HEK293 (cell line): ENCODE results near the gene AGPAT4.

Source experiments
- BCL11B ChIP-seq: fragments of 450-650 bp; formaldehyde crosslinking; IDR thresholded peaks from 2 replicates; pipeline ENCODE4 v1.5.1; 2016; ENCODE audit warnings: low read depth, missing biosample characterization, missing genetic modification characterization
- CTCF ChIP-seq: fragments of 450-650 bp; formaldehyde crosslinking; IDR thresholded peaks from 2 replicates; pipeline ENCODE4 v1.5.1; 2016; ENCODE audit warnings: missing biosample characterization, missing genetic modification characterization
- GLIS2 ChIP-seq: fragments of 450-650 bp; formaldehyde crosslinking; IDR thresholded peaks from 2 replicates; pipeline ENCODE4 v1.5.1; 2016; ENCODE audit warnings: missing biosample characterization, missing genetic modification characterization
- HOXD13 ChIP-seq: sonication (generic); formaldehyde crosslinking; IDR thresholded peaks from 2 replicates; pipeline ENCODE4 v1.8.0; 2022; ENCODE audit warnings: missing genetic modification reagents, borderline replicate concordance
- REPIN1 ChIP-seq: fragments of 450-650 bp; formaldehyde crosslinking; IDR thresholded peaks from 2 replicates; pipeline ENCODE4 v1.5.1; 2017; ENCODE audit warnings: missing biosample characterization, missing genetic modification characterization, low read depth
- SP2 ChIP-seq: fragments of 450-650 bp; formaldehyde crosslinking; IDR thresholded peaks from 2 replicates; pipeline ENCODE4 v1.5.1; 2016; ENCODE audit warnings: missing biosample characterization, missing genetic modification characterization
- YY2 ChIP-seq: fragments of 450-650 bp; formaldehyde crosslinking; IDR thresholded peaks from 2 replicates; pipeline ENCODE4 v1.5.1; 2016; ENCODE audit warnings: missing biosample characterization, missing genetic modification characterization
- ZNF10 ChIP-seq: fragments of 450-650 bp; formaldehyde crosslinking; IDR thresholded peaks from 2 replicates; pipeline ENCODE4 v1.5.1; 2017; ENCODE audit warnings: missing biosample characterization, missing genetic modification characterization
- ZNF324 ChIP-seq: fragments of 450-650 bp; formaldehyde crosslinking; IDR thresholded peaks from 2 replicates; pipeline ENCODE4 v1.5.1; 2016; ENCODE audit warnings: missing biosample characterization, missing genetic modification characterization
- ZNF350 ChIP-seq: fragments of 450-650 bp; formaldehyde crosslinking; IDR thresholded peaks from 2 replicates; pipeline ENCODE4 v1.5.0; 2017; ENCODE audit warnings: missing biosample characterization, mild to moderate bottlenecking, missing genetic modification characterization
- ZNF501 ChIP-seq: fragments of 450-650 bp; formaldehyde crosslinking; IDR thresholded peaks from 2 replicates; pipeline ENCODE4 v1.5.1; 2016; ENCODE audit warnings: missing biosample characterization, missing genetic modification characterization
- ZNF514 ChIP-seq: fragments of 450-650 bp; formaldehyde crosslinking; IDR thresholded peaks from 2 replicates; pipeline ENCODE4 v1.5.1; 2016; ENCODE audit warnings: missing biosample characterization, missing genetic modification characterization
- ZNF549 ChIP-seq: fragments of 450-650 bp; IDR thresholded peaks from 2 replicates; pipeline ENCODE4 v1.5.1; 2018; ENCODE audit warnings: missing biosample characterization, missing genetic modification characterization, mild to moderate bottlenecking, inconsistent platforms, moderate library complexity
- ZSCAN18 ChIP-seq: fragments of 450-650 bp; formaldehyde crosslinking; IDR thresholded peaks from 2 replicates; pipeline ENCODE4 v1.5.1; 2016; ENCODE audit warnings: missing biosample characterization, missing genetic modification characterization
- TF ChIP-seq, protein P1 (sequence below): fragments of 450-650 bp; formaldehyde crosslinking; IDR thresholded peaks from 2 replicates; pipeline ENCODE4 v1.5.1; 2016; ENCODE audit warnings: missing biosample characterization, missing genetic modification characterization, borderline replicate concordance
- TF ChIP-seq, protein P2 (sequence below): fragments of 450-650 bp; formaldehyde crosslinking; IDR thresholded peaks from 2 replicates; pipeline ENCODE4 v1.5.1; 2017; ENCODE audit warnings: missing biosample characterization, missing genetic modification characterization
- TF ChIP-seq, protein P3 (sequence below): fragments of 450-650 bp; formaldehyde crosslinking; IDR thresholded peaks from 2 replicates; pipeline ENCODE4 v1.5.1; 2016; ENCODE audit warnings: missing biosample characterization, missing genetic modification characterization
- TF ChIP-seq, protein P4 (sequence below): fragments of 450-650 bp; formaldehyde crosslinking; IDR thresholded peaks from 2 replicates; pipeline ENCODE4 v1.5.1; 2017; ENCODE audit warnings: missing biosample characterization, missing genetic modification characterization
- TF ChIP-seq, protein P5 (sequence below): fragments of 450-650 bp; formaldehyde crosslinking; IDR thresholded peaks from 2 replicates; pipeline ENCODE4 v1.5.1; 2016; ENCODE audit warnings: missing biosample characterization, missing genetic modification characterization
- TF ChIP-seq, protein P6 (sequence below): fragments of 450-650 bp; formaldehyde crosslinking; IDR thresholded peaks from 2 replicates; pipeline ENCODE4 v1.5.0; 2017; ENCODE audit warnings: missing biosample characterization, missing genetic modification characterization, borderline replicate concordance

AGPAT4 gene

DNA sequence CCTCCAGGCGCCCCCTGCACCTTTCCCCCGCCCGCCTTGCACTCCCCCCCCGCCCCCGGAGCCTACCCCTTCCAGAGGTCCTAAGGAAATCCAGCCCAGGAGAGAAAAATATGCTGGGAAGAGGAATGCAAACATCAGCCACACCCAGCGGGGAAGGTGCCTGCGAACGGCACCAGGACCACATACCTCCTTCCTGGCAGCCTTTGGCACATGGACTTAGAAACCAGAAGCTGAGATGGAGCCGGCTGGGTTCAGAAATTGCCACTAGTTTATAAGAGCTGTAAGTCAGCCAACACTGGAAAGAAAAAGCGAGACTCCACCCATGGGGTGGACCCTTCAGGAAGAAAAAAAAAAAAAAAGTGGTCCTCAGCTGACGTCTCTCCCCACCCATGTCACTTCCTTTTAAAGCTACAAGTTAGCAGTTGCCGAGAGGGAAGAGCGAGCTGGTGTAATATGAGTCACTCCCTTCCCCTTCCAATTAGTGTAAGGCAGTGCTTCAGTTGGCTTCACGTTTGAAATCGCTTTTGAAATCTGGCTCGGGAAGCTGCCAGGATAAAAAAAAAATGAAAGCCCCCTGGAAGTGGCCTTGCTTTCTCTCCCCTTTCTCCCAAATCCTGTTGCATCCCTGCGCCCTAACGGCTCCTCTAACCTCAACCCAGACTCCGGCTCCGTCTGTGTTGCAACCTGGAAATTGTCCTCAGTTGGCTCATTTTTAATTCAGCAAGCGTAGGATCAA lies at the start of gene AGPAT4 (continued):
- TF ChIP-seq, protein P1, sequence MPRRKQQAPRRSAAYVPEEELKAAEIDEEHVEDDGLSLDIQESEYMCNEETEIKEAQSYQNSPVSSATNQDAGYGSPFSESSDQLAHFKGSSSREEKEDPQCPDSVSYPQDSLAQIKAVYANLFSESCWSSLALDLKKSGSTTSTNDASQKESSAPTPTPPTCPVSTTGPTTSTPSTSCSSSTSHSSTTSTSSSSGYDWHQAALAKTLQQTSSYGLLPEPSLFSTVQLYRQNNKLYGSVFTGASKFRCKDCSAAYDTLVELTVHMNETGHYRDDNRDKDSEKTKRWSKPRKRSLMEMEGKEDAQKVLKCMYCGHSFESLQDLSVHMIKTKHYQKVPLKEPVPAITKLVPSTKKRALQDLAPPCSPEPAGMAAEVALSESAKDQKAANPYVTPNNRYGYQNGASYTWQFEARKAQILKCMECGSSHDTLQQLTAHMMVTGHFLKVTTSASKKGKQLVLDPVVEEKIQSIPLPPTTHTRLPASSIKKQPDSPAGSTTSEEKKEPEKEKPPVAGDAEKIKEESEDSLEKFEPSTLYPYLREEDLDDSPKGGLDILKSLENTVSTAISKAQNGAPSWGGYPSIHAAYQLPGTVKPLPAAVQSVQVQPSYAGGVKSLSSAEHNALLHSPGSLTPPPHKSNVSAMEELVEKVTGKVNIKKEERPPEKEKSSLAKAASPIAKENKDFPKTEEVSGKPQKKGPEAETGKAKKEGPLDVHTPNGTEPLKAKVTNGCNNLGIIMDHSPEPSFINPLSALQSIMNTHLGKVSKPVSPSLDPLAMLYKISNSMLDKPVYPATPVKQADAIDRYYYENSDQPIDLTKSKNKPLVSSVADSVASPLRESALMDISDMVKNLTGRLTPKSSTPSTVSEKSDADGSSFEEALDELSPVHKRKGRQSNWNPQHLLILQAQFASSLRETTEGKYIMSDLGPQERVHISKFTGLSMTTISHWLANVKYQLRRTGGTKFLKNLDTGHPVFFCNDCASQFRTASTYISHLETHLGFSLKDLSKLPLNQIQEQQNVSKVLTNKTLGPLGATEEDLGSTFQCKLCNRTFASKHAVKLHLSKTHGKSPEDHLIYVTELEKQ (tag by site-specific recombination) = no peak
- TF ChIP-seq, protein P2, sequence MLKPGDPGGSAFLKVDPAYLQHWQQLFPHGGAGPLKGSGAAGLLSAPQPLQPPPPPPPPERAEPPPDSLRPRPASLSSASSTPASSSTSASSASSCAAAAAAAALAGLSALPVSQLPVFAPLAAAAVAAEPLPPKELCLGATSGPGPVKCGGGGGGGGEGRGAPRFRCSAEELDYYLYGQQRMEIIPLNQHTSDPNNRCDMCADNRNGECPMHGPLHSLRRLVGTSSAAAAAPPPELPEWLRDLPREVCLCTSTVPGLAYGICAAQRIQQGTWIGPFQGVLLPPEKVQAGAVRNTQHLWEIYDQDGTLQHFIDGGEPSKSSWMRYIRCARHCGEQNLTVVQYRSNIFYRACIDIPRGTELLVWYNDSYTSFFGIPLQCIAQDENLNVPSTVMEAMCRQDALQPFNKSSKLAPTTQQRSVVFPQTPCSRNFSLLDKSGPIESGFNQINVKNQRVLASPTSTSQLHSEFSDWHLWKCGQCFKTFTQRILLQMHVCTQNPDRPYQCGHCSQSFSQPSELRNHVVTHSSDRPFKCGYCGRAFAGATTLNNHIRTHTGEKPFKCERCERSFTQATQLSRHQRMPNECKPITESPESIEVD (tag by site-specific recombination) = no peak
- TF ChIP-seq BCL11B (tag by site-specific recombination) (no peak), HOXD13 (CRISPR knock-in tag) (no peak), ZNF324 (tag by site-specific recombination) (peak; percentile 57; the same call in 1 of the 2 replicates), GLIS2 (tag by site-specific recombination) (peak; percentile 76), ZNF501 (tag by site-specific recombination) (peak; percentile 78), SP2 (tag by site-specific recombination) (peak; percentile 67), CTCF (tag by site-specific recombination) (no peak), ZNF350 (tag by site-specific recombination) (no peak), YY2 (tag by site-specific recombination) (no peak), ZSCAN18 (no peak), REPIN1 (no peak), ZNF514 (tag by site-specific recombination) (no peak), ZNF549 (tag by site-specific recombination) (no peak), ZNF10 (tag by site-specific recombination) (peak; percentile 99)
- TF ChIP-seq, protein P3, sequence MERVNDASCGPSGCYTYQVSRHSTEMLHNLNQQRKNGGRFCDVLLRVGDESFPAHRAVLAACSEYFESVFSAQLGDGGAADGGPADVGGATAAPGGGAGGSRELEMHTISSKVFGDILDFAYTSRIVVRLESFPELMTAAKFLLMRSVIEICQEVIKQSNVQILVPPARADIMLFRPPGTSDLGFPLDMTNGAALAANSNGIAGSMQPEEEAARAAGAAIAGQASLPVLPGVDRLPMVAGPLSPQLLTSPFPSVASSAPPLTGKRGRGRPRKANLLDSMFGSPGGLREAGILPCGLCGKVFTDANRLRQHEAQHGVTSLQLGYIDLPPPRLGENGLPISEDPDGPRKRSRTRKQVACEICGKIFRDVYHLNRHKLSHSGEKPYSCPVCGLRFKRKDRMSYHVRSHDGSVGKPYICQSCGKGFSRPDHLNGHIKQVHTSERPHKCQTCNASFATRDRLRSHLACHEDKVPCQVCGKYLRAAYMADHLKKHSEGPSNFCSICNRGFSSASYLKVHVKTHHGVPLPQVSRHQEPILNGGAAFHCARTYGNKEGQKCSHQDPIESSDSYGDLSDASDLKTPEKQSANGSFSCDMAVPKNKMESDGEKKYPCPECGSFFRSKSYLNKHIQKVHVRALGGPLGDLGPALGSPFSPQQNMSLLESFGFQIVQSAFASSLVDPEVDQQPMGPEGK = peak; percentile 50
- TF ChIP-seq, protein P4, sequence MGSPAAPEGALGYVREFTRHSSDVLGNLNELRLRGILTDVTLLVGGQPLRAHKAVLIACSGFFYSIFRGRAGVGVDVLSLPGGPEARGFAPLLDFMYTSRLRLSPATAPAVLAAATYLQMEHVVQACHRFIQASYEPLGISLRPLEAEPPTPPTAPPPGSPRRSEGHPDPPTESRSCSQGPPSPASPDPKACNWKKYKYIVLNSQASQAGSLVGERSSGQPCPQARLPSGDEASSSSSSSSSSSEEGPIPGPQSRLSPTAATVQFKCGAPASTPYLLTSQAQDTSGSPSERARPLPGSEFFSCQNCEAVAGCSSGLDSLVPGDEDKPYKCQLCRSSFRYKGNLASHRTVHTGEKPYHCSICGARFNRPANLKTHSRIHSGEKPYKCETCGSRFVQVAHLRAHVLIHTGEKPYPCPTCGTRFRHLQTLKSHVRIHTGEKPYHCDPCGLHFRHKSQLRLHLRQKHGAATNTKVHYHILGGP = no peak
- TF ChIP-seq, protein P5, sequence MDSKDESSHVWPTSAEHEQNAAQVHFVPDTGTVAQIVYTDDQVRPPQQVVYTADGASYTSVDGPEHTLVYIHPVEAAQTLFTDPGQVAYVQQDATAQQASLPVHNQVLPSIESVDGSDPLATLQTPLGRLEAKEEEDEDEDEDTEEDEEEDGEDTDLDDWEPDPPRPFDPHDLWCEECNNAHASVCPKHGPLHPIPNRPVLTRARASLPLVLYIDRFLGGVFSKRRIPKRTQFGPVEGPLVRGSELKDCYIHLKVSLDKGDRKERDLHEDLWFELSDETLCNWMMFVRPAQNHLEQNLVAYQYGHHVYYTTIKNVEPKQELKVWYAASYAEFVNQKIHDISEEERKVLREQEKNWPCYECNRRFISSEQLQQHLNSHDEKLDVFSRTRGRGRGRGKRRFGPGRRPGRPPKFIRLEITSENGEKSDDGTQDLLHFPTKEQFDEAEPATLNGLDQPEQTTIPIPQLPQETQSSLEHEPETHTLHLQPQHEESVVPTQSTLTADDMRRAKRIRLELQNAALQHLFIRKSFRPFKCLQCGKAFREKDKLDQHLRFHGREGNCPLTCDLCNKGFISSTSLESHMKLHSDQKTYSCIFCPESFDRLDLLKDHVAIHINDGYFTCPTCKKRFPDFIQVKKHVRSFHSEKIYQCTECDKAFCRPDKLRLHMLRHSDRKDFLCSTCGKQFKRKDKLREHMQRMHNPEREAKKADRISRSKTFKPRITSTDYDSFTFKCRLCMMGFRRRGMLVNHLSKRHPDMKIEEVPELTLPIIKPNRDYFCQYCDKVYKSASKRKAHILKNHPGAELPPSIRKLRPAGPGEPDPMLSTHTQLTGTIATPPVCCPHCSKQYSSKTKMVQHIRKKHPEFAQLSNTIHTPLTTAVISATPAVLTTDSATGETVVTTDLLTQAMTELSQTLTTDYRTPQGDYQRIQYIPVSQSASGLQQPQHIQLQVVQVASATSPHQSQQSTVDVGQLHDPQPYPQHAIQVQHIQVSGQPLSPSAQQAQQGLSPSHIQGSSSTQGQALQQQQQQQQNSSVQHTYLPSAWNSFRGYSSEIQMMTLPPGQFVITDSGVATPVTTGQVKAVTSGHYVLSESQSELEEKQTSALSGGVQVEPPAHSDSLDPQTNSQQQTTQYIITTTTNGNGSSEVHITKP (tag by site-specific recombination) = peak; percentile 83
- TF ChIP-seq, protein P6, sequence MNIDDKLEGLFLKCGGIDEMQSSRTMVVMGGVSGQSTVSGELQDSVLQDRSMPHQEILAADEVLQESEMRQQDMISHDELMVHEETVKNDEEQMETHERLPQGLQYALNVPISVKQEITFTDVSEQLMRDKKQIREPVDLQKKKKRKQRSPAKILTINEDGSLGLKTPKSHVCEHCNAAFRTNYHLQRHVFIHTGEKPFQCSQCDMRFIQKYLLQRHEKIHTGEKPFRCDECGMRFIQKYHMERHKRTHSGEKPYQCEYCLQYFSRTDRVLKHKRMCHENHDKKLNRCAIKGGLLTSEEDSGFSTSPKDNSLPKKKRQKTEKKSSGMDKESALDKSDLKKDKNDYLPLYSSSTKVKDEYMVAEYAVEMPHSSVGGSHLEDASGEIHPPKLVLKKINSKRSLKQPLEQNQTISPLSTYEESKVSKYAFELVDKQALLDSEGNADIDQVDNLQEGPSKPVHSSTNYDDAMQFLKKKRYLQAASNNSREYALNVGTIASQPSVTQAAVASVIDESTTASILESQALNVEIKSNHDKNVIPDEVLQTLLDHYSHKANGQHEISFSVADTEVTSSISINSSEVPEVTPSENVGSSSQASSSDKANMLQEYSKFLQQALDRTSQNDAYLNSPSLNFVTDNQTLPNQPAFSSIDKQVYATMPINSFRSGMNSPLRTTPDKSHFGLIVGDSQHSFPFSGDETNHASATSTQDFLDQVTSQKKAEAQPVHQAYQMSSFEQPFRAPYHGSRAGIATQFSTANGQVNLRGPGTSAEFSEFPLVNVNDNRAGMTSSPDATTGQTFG (tag by site-specific recombination) = no peak
